Left ventricle myocardium inferior (tissue), 1 donor: Measurements from ENCODE around the gene IL17RA. TPM values are rescaled to one million over a fixed set of nuclear protein-coding genes. Genes with fewer than 3 reads are reported as not detected.

ENCODE experiments used
- DNase-seq: peaks from one replicate; pipeline ENCODE4 v3.0.0-alpha.2; 2020
- H3K27ac ChIP-seq: fragments of 200-600 bp; replicated peaks from 2 replicates; pipeline ENCODE4 v1.8.0; 2021
- H3K27me3 ChIP-seq: fragments of 200-600 bp; 2 replicates; pipeline ENCODE4 v1.8.0; 2021; ENCODE audit warnings: low read depth
- H3K36me3 ChIP-seq: fragments of 200-600 bp; 2 replicates; pipeline ENCODE4 v1.8.0; 2021
- H3K4me1 ChIP-seq: fragments of 200-600 bp; 2 replicates; pipeline ENCODE4 v1.8.0; 2021
- H3K4me3 ChIP-seq: fragments of 200-600 bp; 2 replicates; pipeline ENCODE4 v1.8.0; 2021; ENCODE audit warnings: mild to moderate bottlenecking, moderate library complexity
- H3K9me3 ChIP-seq: fragments of 200-600 bp; replicated peaks from 2 replicates; pipeline ENCODE4 v1.8.0; 2021
- intact Hi-C: fragments of 100-400 bp; cut with micrococcal nuclease; formaldehyde crosslinking; loops from one replicate; pipeline ENCODE4 v1.11.0; 2022
- total RNA-seq: library from RNA; stranded (reverse); fragmentation: NEBNext Ultra II Directional; extraction: Animal tissue kit (Norgen Biotek cat#: 25700); gene quantifications from one replicate; pipeline ENCODE4 v1.2.1, GENCODE V29; 2021
- TF ChIP-seq, protein P1 (sequence below): fragments of 200-600 bp; IDR thresholded peaks from 2 replicates; pipeline ENCODE4 v1.8.0; 2021; ENCODE audit warnings: antibody characterized with exemption, mild to moderate bottlenecking, borderline replicate concordance
- donor health status: DM: no; HTN: yes; CAD: no; lungs with severe emphysema.

The IL17RA gene
- total RNA-seq, 1 donor from 2014 or later, result 7.6 TPM

- Histone ChIP-seq H3K9me3 (no peaks in the 10 kb centered on the region), H3K4me3 (peak overlapping the region; percentile 81), H3K27me3 (peaks cover 28% of the 10 kb centered on the region)
Measured at GRCh38 chr22:17119481-17120202, 34.8 kb downstream of the IL17RA start.

GRCh38 chr22:17120281-17120680 lies 35.5 kb downstream of the IL17RA start:
- intact Hi-C loops, result no loop called here
- DNase-seq, result peak; percentile 55
- Histone ChIP-seq H3K4me3 (peak overlapping the region; percentile 81), H3K9me3 (no peaks in the 10 kb centered on the region), H3K4me1 (peaks cover 50% of the 10 kb centered on the region), H3K27me3 (peaks cover 28% of the 10 kb centered on the region), H3K36me3 (no peaks in the 10 kb centered on the region), H3K27ac (no peak overlapping the region)
- TF ChIP-seq, protein P1, sequence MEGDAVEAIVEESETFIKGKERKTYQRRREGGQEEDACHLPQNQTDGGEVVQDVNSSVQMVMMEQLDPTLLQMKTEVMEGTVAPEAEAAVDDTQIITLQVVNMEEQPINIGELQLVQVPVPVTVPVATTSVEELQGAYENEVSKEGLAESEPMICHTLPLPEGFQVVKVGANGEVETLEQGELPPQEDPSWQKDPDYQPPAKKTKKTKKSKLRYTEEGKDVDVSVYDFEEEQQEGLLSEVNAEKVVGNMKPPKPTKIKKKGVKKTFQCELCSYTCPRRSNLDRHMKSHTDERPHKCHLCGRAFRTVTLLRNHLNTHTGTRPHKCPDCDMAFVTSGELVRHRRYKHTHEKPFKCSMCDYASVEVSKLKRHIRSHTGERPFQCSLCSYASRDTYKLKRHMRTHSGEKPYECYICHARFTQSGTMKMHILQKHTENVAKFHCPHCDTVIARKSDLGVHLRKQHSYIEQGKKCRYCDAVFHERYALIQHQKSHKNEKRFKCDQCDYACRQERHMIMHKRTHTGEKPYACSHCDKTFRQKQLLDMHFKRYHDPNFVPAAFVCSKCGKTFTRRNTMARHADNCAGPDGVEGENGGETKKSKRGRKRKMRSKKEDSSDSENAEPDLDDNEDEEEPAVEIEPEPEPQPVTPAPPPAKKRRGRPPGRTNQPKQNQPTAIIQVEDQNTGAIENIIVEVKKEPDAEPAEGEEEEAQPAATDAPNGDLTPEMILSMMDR, result no peak

More at GRCh38 chr22:17119481-17120202, 34.8 kb downstream of the IL17RA start:
- DNase-seq, result peak; percentile 45
- Histone ChIP-seq H3K36me3 (no peaks in the 10 kb centered on the region), H3K4me1 (peaks cover 50% of the 10 kb centered on the region), H3K27ac (no peak overlapping the region)
- intact Hi-C loops, result no loop called here
- TF ChIP-seq, protein P1, result peak; percentile 64

- Histone ChIP-seq H3K9me3 (no peaks in the 10 kb centered on the region), H3K4me1 (peaks cover 50% of the 10 kb centered on the region), H3K27me3 (peaks cover 28% of the 10 kb centered on the region), H3K27ac (peak overlapping the region; percentile 77), H3K36me3 (no peaks in the 10 kb centered on the region), H3K4me3 (peak overlapping the region; percentile 81)
- intact Hi-C loops, result no loop called here
- TF ChIP-seq, protein P1, result no peak
- no peak for DNase-seq
Measured at GRCh38 chr22:17120711-17121232, 36.0 kb downstream of the IL17RA start.

- Histone ChIP-seq H3K4me1 (peaks cover 49% of the 10 kb centered on the region), H3K36me3 (no peaks in the 10 kb centered on the region), H3K9me3 (no peaks in the 10 kb centered on the region), H3K27ac (peak within 1 kb of the TSS; percentile 77), H3K4me3 (peak within 1 kb of the TSS; percentile 81), H3K27me3 (peaks cover 28% of the 10 kb centered on the region)
- TF ChIP-seq, protein P1, result no peak
- peak; percentile 80 for DNase-seq
- intact Hi-C loops, result no loop called here
Measured at GRCh38 chr22:17121233-17122195, 36.7 kb downstream of the IL17RA start, which contains the start of gene TMEM121B. Gene TMEM121B (minus strand): TSS chr22:17121360. CDS start chr22:17121127, 233 bp downstream.

DNA sequence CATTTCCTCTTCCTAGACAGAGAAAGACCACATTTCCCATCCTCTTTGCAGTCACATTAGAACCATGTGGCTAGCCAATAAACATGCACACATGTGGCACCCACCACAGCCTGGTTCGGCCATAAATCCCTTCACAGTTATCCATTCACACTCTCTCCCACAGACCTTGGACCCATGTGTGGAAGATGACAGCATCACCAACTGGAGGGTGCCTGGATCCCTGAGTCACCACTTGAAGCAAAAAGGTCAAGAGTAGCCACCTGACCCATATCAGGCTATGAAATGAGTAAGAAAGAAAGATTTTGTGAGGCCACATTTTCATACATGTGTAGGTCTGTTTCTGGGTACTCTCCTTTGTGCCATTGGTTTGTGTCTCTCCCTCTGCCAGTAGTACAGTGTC lies 45.4 kb downstream of the IL17RA start:
- TF ChIP-seq, protein P1, result no peak
- Histone ChIP-seq H3K9me3 (no peaks in the 10 kb centered on the region), H3K36me3 (no peaks in the 10 kb centered on the region), H3K4me1 (peaks cover 26% of the 10 kb centered on the region), H3K27ac (no peak overlapping the region), H3K4me3 (no peak overlapping the region), H3K27me3 (no peaks in the 10 kb centered on the region)
- DNase-seq, result no peak
- intact Hi-C loops, result no loop called here
